H1 (cell line): ENCODE results near the gene CASKIN2. TPM values are rescaled to one million over a fixed set of nuclear protein-coding genes. Genes with fewer than 3 reads are reported as not detected.

Experiments used
- CTCF ChIA-PET: fragments of 300-600 bp; sonication (Branson Sonifier 250); formaldehyde crosslinking; loops from one replicate; lab custom pipeline; 2021; ENCODE audit not compliant: partially characterized antibody; lab: Charles Lee
- POLR2A ChIA-PET: fragments of 300-600 bp; sonication (Branson Sonifier 250); formaldehyde crosslinking; loops from one replicate; lab custom pipeline; 2021; ENCODE audit warnings: inconsistent platforms; ENCODE audit not compliant: partially characterized antibody; lab: Charles Lee
- DNase-seq, 2 experiments: peaks; one replicate each; pipeline versions ENCODE4 v3.0.0 to v3.0.0-alpha.2; 2010 to 2022; ENCODE audit warnings: low spot score in 2 of 2, low read depth in 1 of 2, mixed read lengths in 1 of 2
- FAIRE-seq: peaks from 2 replicates; lab custom pipeline; 2011; peaks lifted over from hg19 to GRCh38; lab: Jason Lieb, UNC
- H2AFZ ChIP-seq: 2 replicates; pipeline ENCODE4 v1.8.1; 2012; ENCODE audit warnings: low read length, inconsistent platforms
- H2AK5ac ChIP-seq: 2 replicates; pipeline ENCODE4 v1.6.1; 2013; ENCODE audit warnings: low read depth, low read length
- H2BK120ac ChIP-seq: replicated peaks from 2 replicates; pipeline ENCODE3; 2013; ENCODE audit warnings: low read depth, low read length, inconsistent platforms
- H2BK12ac ChIP-seq: 2 replicates; pipeline ENCODE4 v1.6.1; 2013; ENCODE audit warnings: low read depth, low read length
- H2BK15ac ChIP-seq: 2 replicates; pipeline ENCODE4 v1.6.1; 2013; ENCODE audit warnings: low read length
- H2BK20ac ChIP-seq: 2 replicates; pipeline ENCODE4 v1.6.1; 2013; ENCODE audit warnings: low read length
- H2BK5ac ChIP-seq: 2 replicates; pipeline ENCODE4 v1.6.1; 2013; ENCODE audit warnings: low read depth, low read length
- H3K14ac ChIP-seq: 2 replicates; pipeline ENCODE4 v1.6.1; 2013; ENCODE audit warnings: inconsistent platforms; ENCODE audit not compliant: insufficient read length
- H3K18ac ChIP-seq: 2 replicates; pipeline ENCODE4 v1.6.1; 2013; ENCODE audit warnings: low read length; ENCODE audit errors: extremely low read depth
- H3K23ac ChIP-seq: 2 replicates; pipeline ENCODE4 v1.6.1; 2013; ENCODE audit warnings: inconsistent platforms; ENCODE audit not compliant: insufficient read length
- H3K23me2 ChIP-seq: 2 replicates; pipeline ENCODE4 v1.6.1; 2013; ENCODE audit warnings: low read depth, low read length
- H3K27ac ChIP-seq: 2 replicates; pipeline ENCODE4 v1.6.1; 2011; ENCODE audit warnings: low read depth, low read length, inconsistent platforms
- H3K27me3 ChIP-seq, 4 experiments: replicated peaks in 1 of 4; 1 replicate in 1 of 4; 2 replicates in 3 of 4; pipeline versions ENCODE4 v1.6.1 to v1.8.1; 2011 to 2013; ENCODE audit warnings: low read length in 3 of 4, mild to moderate bottlenecking in 3 of 4, inconsistent platforms in 2 of 4, mixed read lengths in 2 of 4, moderate library complexity in 1 of 4; ENCODE audit not compliant: control insufficient read depth in 3 of 4, insufficient read depth in 3 of 4; ENCODE audit errors: extremely low read depth in 1 of 4
- H3K36me3 ChIP-seq, 4 experiments: 2 replicates each; pipeline versions ENCODE4 v1.6.1 to v1.8.1; 2011 to 2013; ENCODE audit warnings: mild to moderate bottlenecking in 4 of 4, low read length in 3 of 4, moderate library complexity in 2 of 4, control low read depth in 1 of 4, inconsistent platforms in 1 of 4; ENCODE audit not compliant: insufficient read depth in 4 of 4, control insufficient read depth in 2 of 4
- H3K4ac ChIP-seq: replicated peaks from 2 replicates; pipeline ENCODE3; 2013; ENCODE audit warnings: low read length, low read depth, mixed read lengths, inconsistent platforms; ENCODE audit not compliant: insufficient read length
- H3K4me1 ChIP-seq, 4 experiments: replicated peaks in 1 of 4; 1 replicate in 1 of 4; 2 replicates in 3 of 4; pipeline versions ENCODE4 v1.6.1 to v1.8.1; 2011 to 2013; ENCODE audit warnings: low read length in 3 of 4, inconsistent platforms in 2 of 4, mixed read lengths in 1 of 4; ENCODE audit not compliant: insufficient read depth in 4 of 4, control insufficient read depth in 3 of 4
- H3K4me2 ChIP-seq, 2 experiments: 2 replicates each; pipeline versions ENCODE4 v1.6.1 to v1.8.1; 2011 to 2013; ENCODE audit warnings: low read depth in 2 of 2, low read length in 2 of 2, control low read depth in 1 of 2, inconsistent platforms in 1 of 2, mild to moderate bottlenecking in 1 of 2; ENCODE audit not compliant: insufficient read depth in 1 of 2
- H3K4me3 ChIP-seq, 4 experiments: fragments of 200-600, 300-600 bp in 1 of 4; sonication (generic), shearing (Covaris generic), sonication (Bioruptor Twin) in 1 of 4; 2 replicates each; pipeline versions ENCODE4 v1.5.1 to v1.8.1; 2011 to 2016; ENCODE audit warnings: low read length in 4 of 4, low read depth in 3 of 4, control low read depth in 2 of 4, inconsistent platforms in 2 of 4, mild to moderate bottlenecking in 2 of 4, mixed read lengths in 1 of 4, moderate library complexity in 1 of 4; ENCODE audit not compliant: insufficient read depth in 2 of 4; ENCODE audit errors: extremely low read depth in 1 of 4
- H3K56ac ChIP-seq: replicated peaks from 2 replicates; pipeline ENCODE3; 2013; ENCODE audit warnings: low read depth, mild to moderate bottlenecking, mixed read lengths, low read length, inconsistent platforms; ENCODE audit not compliant: insufficient read length
- H3K79me1 ChIP-seq: 2 replicates; pipeline ENCODE4 v1.6.1; 2013; ENCODE audit warnings: low read depth, low read length, control low read depth
- H3K79me2 ChIP-seq, 2 experiments: 2 replicates each; pipeline versions ENCODE4 v1.6.1 to v1.8.1; 2012 to 2013; ENCODE audit warnings: low read length in 2 of 2, mild to moderate bottlenecking in 2 of 2, inconsistent platforms in 1 of 2; ENCODE audit not compliant: insufficient read depth in 2 of 2, control insufficient read depth in 1 of 2
- H3K9ac ChIP-seq, 4 experiments: replicated peaks in 1 of 4; 1 replicate in 1 of 4; 2 replicates in 3 of 4; pipeline versions ENCODE4 v1.6.1 to v1.8.1; 2011 to 2013; ENCODE audit warnings: low read depth in 3 of 4, low read length in 3 of 4, control low read depth in 2 of 4, mild to moderate bottlenecking in 2 of 4, moderate library complexity in 2 of 4, inconsistent platforms in 1 of 4; ENCODE audit errors: extremely low read depth in 1 of 4
- H3K9me3 ChIP-seq, 2 experiments: 2 replicates each; pipeline versions ENCODE4 v1.6.1 to v1.8.1; 2012 to 2013; ENCODE audit warnings: mild to moderate bottlenecking in 2 of 2, moderate library complexity in 2 of 2, control low read depth in 1 of 2, inconsistent platforms in 1 of 2, low read depth in 1 of 2, low read length in 1 of 2, mixed read lengths in 1 of 2; ENCODE audit not compliant: insufficient read depth in 2 of 2
- H4K20me1 ChIP-seq, 2 experiments: replicated peaks in 1 of 2; 2 replicates each; pipeline versions ENCODE3 to v1.8.1; 2011 to 2013; ENCODE audit warnings: inconsistent platforms in 2 of 2, low read length in 2 of 2, mild to moderate bottlenecking in 1 of 2; ENCODE audit not compliant: insufficient read depth in 2 of 2, control insufficient read depth in 1 of 2
- H4K5ac ChIP-seq: 2 replicates; pipeline ENCODE4 v1.6.1; 2013; ENCODE audit warnings: low read length, low read depth, mixed read lengths, inconsistent platforms; ENCODE audit not compliant: insufficient read length
- H4K8ac ChIP-seq: 2 replicates; pipeline ENCODE4 v1.8.0; 2013; ENCODE audit warnings: mild to moderate bottlenecking, moderate library complexity, low read length, inconsistent platforms; ENCODE audit not compliant: insufficient read depth; ENCODE audit errors: extremely low read depth
- H4K91ac ChIP-seq: replicated peaks from 2 replicates; pipeline ENCODE3; 2013; ENCODE audit warnings: low read length, mixed read lengths, inconsistent platforms; ENCODE audit not compliant: insufficient read length
- BRCA1 ChIP-seq: IDR thresholded peaks from 2 replicates; pipeline ENCODE4 v1.6.1; 2012; ENCODE audit warnings: low read depth, low read length, improper control_type of control experiment
- CEBPB ChIP-seq: IDR thresholded peaks from 2 replicates; pipeline ENCODE4 v1.6.1; 2012; ENCODE audit warnings: low read depth, low read length
- CHD1 ChIP-seq: IDR thresholded peaks from 2 replicates; pipeline ENCODE4 v1.6.1; 2012; ENCODE audit warnings: low read depth, low read length, improper control_type of control experiment
- EP300 ChIP-seq, 2 experiments: IDR thresholded peaks; 1 replicate in 1 of 2; 2 replicates in 1 of 2; pipeline ENCODE4 v1.6.1; 2011 to 2012; ENCODE audit warnings: low read depth in 2 of 2, low read length in 2 of 2, mild to moderate bottlenecking in 2 of 2, borderline replicate concordance in 1 of 2, inconsistent platforms in 1 of 2, moderate library complexity in 1 of 2
- FOSL1 ChIP-seq: IDR thresholded peaks from 2 replicates; pipeline ENCODE4 v1.6.1; 2011; ENCODE audit warnings: mild to moderate bottlenecking, low read depth, low read length, moderate library complexity; ENCODE audit not compliant: insufficient read depth
- HDAC6 ChIP-seq: IDR thresholded peaks from one replicate; pipeline ENCODE4 v1.7.1; 2012; ENCODE audit warnings: low read depth, mild to moderate bottlenecking, inconsistent platforms, low read length, moderate library complexity
- KDM4A ChIP-seq: IDR thresholded peaks from one replicate; pipeline ENCODE4 v1.7.1; 2012; ENCODE audit warnings: low read depth, mild to moderate bottlenecking, moderate library complexity, low read length, inconsistent platforms; ENCODE audit not compliant: severe bottlenecking
- PHF8 ChIP-seq: fragments of 200-600 bp; sonication (generic); conservative IDR thresholded peaks from 2 replicates; pipeline ENCODE4 v1.7.1; 2012; ENCODE audit warnings: low read depth, mild to moderate bottlenecking, inconsistent platforms, low read length, moderate library complexity
- RBBP5 ChIP-seq: IDR thresholded peaks from 2 replicates; pipeline ENCODE4 v1.7.1; 2012; ENCODE audit warnings: low read depth, mild to moderate bottlenecking, inconsistent platforms, low read length, moderate library complexity, borderline replicate concordance
- RFX5 ChIP-seq: IDR thresholded peaks from 2 replicates; pipeline ENCODE4 v1.6.1; 2011; ENCODE audit warnings: low read depth, low read length, improper control_type of control experiment, borderline replicate concordance
- SAP30 ChIP-seq: fragments of 300-600 bp; sonication (generic); IDR thresholded peaks from 2 replicates; pipeline ENCODE4 v1.7.1; 2012; ENCODE audit warnings: low read length, moderate library complexity, mild to moderate bottlenecking, inconsistent platforms; ENCODE audit not compliant: insufficient read depth, insufficient replicate concordance
- SRF ChIP-seq: IDR thresholded peaks from 2 replicates; pipeline ENCODE4 v1.6.1; 2011; ENCODE audit warnings: mild to moderate bottlenecking, low read depth, low read length, moderate library complexity
- TAF1 ChIP-seq: IDR thresholded peaks from 2 replicates; pipeline ENCODE4 v1.6.1; 2011; ENCODE audit warnings: mild to moderate bottlenecking, low read depth, low read length
- WGBS, 2 experiments: shearing (Covaris generic) in 1 of 2; methylation state at CpG; one replicate each; pipeline versions ENCODE4 v1.1.6 to v1.1.7; 2013 to 2015; ENCODE audit warnings: low lambda C conversion rate in 2 of 2, mixed read lengths in 2 of 2, inconsistent platforms in 1 of 2, low coverage in 1 of 2, missing lambda C conversion rate in 1 of 2; ENCODE audit not compliant: insufficient replicate concordance in 2 of 2, insufficient coverage in 1 of 2, insufficient read length in 1 of 2; ENCODE audit errors: extremely low coverage in 1 of 2, missing lambda C conversion rate in 1 of 2; 5-methylcytosine and 5-hydroxymethylcytosine counted together
- polyA plus RNA-seq, 7 experiments: library from polyadenylated mRNA; depleted of rRNA in 3 of 7; stranded (reverse) in 5 of 7; unstranded in 2 of 7; fragments of >200 nt in 5 of 7; fragments of 200-250 nt in 2 of 7; gene quantifications; 1 replicate in 5 of 7; 2 replicates in 1 of 7; 4 replicates in 1 of 7; pipeline versions ENCODE4 v1.2.1 to v1.2.3, GENCODE V29; 2011 to 2013; ENCODE audit warnings: missing spikeins in 2 of 7, mixed read lengths in 2 of 7
- total RNA-seq: library from RNA; stranded (reverse); fragmentation: NEBNext Ultra II Directional; extraction: Animal tissue kit (Norgen Biotek cat#: 25700); gene quantifications from 2 replicates; pipeline ENCODE4 v1.2.1, GENCODE V29; 2021
- TF ChIP-seq, protein P1 (sequence below): IDR thresholded peaks from 2 replicates; pipeline ENCODE4 v1.6.1; 2012; ENCODE audit warnings: inconsistent platforms

The CASKIN2 gene
- total and polyA plus RNA-seq, 2 of the 8 experiments (the other 6 are each of a cell fraction or from before 2014, with no cell fraction given): 6.7 to 32.3 TPM

DNA sequence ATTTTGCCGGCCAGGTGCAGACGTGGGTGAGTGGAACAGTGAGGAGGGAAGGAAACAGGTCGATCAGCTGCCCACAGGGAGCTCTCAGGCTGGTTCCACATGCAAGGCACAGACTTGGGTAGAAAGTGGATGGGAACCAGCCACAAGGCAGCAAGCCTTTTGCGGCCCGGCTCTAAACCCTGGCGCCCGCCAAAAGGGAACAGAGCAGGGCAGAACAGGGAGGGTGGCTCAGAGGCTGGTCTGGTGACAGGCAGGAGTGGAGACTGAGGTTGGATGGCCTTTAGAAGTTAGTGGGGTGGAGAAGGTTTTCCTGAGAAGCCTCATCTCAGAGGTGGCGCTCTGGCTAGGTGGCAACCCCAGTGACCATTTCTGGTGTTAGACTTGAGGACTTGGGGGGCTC is 20.5 kb upstream of the CASKIN2 start:
- POLR2A ChIA-PET: interaction anchor here (1.6 kb wide), 1 partner anchor 19 kb away, joined by 6 read pairs; the partner anchor contains the start of gene TSEN54
- Histone ChIP-seq H3K36me3 (no peaks in the 10 kb centered on the region), H3K56ac (no peak overlapping the region), H3K9ac (no peak overlapping the region), H4K20me1 (peaks cover 6 to 7% of the 10 kb centered on the region in 2 experiments), H2AFZ (no peak overlapping the region), H2BK120ac (no peak overlapping the region), H2BK5ac (no peak overlapping the region), H3K4ac (no peak overlapping the region), H3K79me2 (no peaks in the 10 kb centered on the region), H4K8ac (no peak overlapping the region; the same call in 1 of the 2 replicates), H3K4me2 (no peak overlapping the region), H2BK12ac (no peak overlapping the region), H2BK20ac (no peak overlapping the region), H3K23ac (no peak overlapping the region), H3K14ac (no peak overlapping the region), H3K4me3 (no peak overlapping the region), H3K18ac (no peak overlapping the region), H2BK15ac (no peak overlapping the region), H3K79me1 (peaks cover 1% of the 10 kb centered on the region), H3K27ac (no peak overlapping the region), H3K9me3 (no peaks in the 10 kb centered on the region), H3K4me1 (peaks cover 0 to 6% (median 3%) of the 10 kb centered on the region in 4 experiments; a peak in 5 of 7 replicates), H4K5ac (no peak overlapping the region), H4K91ac (no peak overlapping the region), H2AK5ac (no peak overlapping the region), H3K27me3 (no peaks in the 10 kb centered on the region), H3K23me2 (no peaks in the 10 kb centered on the region)
- DNase-seq (no peak), FAIRE-seq (no peak)
- 93% methylated on average over 8 of the region's 8 CpGs; no CpG with 5 or more reads in 1 of the 2 experiments for WGBS, 2 experiments
- CTCF ChIA-PET: interaction anchor here (0.9 to 2.5 kb wide), 4 partner anchors 10 to 54 kb away, joined by 3 to 16 read pairs (median 5); partner anchors contain the start of genes LLGL2 and TSEN54
- no peak for TF ChIP-seq SRF
- no peak for TF ChIP-seq CHD1
- TF ChIP-seq TAF1: no peak
- TF ChIP-seq FOSL1: no peak
- TF ChIP-seq EP300 (IDR thresholded peaks at IDR 0.05; ENCODE audit: borderline replicate concordance in 1 of 2, low read depth in 2 of 2, low read length in 2 of 2): no peak
- TF ChIP-seq CEBPB: no peak
- TF ChIP-seq BRCA1: no peak
- no peak for TF ChIP-seq HDAC6
- TF ChIP-seq PHF8: no peak
- no peak for TF ChIP-seq KDM4A
- TF ChIP-seq RFX5: no peak
- no peak for TF ChIP-seq RBBP5
- no peak for TF ChIP-seq SAP30
- TF ChIP-seq, protein P1, sequence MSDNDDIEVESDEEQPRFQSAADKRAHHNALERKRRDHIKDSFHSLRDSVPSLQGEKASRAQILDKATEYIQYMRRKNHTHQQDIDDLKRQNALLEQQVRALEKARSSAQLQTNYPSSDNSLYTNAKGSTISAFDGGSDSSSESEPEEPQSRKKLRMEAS: no peak
